ENCODE results near the gene ANTXR1.

GRCh38 chr2:69177063-69177771, 164.2 kb downstream of the ANTXR1 start:
- no peak for TF ChIP-seq CTCF (IDR thresholded peaks at IDR 0.05; ENCODE audit: borderline replicate concordance, extremely low read depth, low read length, poor library complexity, severe bottlenecking)
- no peak for TF ChIP-seq EZH2 (IDR thresholded peaks at IDR 0.05; ENCODE audit: borderline replicate concordance, low read depth, low read length, severe bottlenecking)

All from DND-41 (cell line).